GM18511 (cell line): ENCODE results near the gene AFF3.

ENCODE experiments used
- ATAC-seq: cut with Tn5 transposase; IDR thresholded peaks from one replicate; pipeline ENCODE4 v1.9.1; 2021; ENCODE audit warnings: mild to moderate bottlenecking, moderate library complexity; ENCODE audit not compliant: unreplicated experiment

Gene AFF3

DNA sequence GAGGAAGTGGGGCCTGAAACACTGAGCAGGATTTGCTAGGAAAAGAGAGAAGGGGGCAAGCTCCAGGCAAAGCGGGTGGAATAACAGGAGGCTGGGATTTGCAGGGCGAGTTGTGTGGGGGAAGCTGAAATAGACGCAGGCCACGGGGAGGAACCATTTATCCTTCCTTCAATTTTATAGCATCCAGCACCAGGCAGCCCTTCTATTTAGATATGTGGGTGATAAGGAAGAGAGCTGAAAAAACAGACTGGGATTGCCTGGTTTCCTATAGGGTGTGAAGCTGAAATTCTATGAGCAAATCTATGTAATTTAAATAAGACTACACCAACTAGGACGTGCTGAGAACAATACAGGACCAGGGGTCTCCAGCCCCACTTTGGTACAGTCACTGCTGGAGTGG lies 520.6 kb downstream of the AFF3 start:
- ATAC-seq: no peak

DNA sequence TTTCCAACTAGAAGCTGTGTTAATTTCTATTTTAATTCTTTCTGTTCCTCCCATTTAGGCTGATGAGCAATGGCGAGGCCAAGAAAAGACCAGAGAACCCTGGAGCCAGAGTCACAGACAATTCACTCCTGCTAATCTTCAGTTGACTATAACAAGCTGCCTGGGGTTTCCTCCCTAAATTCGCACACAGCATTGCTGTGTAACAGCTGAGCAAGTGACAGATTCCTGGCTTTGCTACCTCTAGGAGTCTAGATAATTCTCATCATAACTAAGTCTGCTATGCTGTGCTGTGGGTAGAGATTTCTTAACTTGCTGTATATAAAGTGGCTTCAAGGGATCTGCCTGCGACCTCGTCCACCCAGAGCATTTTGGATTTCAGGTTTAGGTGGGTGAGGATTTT lies 521.3 kb downstream of the AFF3 start:
- no peak for ATAC-seq

DNA sequence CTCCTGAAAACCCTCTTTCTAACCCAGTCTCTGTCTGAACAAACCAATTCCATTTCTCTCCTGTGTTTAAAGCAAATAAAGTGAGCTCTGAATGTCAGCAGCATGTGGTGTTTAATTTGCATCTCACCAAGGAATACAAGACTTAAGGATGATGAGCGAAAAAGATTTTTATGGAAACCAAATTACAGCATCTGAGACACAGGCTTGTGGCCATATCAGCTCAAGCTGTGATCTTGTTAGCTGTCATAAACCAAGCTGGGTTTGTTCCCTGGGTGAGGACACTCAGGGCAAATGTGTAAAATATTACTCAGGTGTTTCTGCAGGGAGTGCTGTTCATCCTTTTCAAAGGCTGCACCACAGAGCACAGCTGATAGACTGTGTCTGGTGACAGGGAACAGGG lies 523.2 kb downstream of the AFF3 start:
- no peak for ATAC-seq

DNA sequence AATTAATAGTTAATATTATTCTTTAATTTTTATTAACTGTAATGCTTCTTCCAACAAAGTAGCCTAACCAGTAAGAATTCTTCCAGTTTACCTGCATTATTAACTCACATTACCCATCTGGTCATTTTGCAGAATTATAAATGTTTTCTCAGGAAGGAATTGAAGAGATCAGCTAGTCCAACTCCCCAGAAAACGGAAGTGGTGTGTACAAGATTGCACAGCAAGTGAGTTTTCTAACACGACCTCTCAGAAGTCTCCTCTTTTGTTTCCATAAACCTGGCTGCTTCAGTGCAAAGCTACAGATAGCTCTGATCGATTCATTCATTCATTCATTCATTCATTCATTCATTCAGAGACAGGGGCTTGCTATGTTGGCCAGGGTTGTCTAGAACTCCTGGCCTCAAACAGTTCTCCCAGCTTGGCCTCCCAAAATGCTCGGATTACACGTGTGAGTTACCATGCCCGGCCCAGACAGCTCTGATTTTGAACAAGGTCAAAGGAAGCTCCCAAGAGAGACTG lies 523.8 kb downstream of the AFF3 start:
- ATAC-seq: no peak

DNA sequence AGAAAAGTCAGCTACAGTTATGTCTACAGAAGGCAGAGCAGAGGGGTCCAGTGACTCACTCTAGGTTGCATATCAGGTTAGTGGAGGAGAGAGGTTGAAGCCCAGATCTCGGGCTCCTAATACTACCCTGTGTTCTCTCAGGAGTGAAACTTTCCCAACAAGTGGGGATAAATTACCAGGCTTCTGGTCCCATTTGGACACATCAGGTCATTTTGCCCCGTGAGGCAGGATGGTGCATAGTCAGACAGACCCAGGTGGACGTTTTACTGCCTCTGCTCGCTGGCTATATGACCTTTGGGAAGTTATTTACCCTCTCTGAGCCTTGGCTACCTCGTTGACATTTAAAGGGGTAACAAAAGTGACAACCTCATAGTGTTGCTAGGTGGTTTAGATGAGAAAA lies 524.6 kb downstream of the AFF3 start:
- no peak for ATAC-seq

DNA sequence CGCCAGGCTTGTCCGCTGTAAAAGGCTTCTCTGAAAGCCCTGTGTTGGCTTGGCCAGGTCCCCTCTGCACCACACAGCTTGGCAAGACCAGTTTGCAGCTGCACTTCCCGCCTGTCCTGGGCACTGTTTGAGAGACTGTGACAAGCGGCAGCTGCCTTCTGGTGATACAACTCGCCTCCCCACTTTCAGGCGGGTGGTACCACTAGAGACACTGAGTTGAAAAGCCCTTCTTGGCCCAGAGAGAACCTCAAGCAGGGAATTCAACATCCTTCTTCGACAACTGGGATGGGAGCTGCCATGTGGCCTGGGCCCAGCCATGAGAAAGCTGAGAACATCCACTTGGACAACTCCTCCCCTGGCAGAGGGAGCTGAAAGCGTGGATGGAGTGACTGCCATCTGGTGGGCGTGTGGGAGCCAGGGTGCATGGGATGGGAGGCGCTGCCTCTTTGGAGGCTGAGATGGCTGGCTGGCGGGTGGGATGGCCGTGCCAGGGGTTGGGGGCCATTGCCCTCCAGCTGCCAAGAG lies 527.1 kb downstream of the AFF3 start:
- no peak for ATAC-seq

DNA sequence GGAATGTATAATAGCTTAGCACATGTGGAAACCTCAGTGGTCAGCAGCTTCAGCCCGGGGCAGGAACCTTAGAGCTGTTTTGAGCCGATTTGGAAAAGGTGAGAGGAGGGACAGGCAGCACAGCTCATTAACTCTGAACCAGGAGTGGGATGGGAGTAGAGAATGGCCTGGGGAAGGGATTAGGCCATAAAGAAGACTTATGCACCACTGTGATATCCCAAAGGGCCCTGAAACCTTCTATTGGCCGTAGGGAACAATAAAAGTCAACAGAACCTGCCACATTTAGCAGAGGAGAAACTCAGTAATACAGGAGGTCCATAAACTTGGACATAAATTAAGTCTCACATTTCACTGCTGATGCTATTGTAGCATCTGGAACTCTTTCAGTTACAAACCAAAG lies 528.4 kb downstream of the AFF3 start:
- no peak for ATAC-seq

DNA sequence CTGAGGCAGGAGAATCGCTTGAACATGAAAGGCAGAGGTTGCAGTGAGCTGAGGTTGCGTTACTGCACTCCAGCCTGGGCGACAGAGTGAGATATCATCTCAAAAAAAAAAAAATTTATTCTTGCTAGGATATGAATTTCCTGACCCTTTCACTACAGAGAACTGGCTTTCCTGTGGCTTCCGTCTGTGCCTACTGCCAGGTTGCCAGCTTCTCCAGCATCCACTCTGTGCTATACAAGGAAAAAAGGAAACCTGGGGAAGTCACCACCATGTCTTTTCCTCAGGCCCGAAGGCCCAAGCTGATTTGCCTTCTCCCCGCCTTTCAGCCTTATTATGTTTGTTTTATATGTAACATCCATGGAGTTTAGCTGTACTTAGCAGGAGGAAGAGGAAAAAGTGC lies 530.6 kb downstream of the AFF3 start:
- no peak for ATAC-seq

DNA sequence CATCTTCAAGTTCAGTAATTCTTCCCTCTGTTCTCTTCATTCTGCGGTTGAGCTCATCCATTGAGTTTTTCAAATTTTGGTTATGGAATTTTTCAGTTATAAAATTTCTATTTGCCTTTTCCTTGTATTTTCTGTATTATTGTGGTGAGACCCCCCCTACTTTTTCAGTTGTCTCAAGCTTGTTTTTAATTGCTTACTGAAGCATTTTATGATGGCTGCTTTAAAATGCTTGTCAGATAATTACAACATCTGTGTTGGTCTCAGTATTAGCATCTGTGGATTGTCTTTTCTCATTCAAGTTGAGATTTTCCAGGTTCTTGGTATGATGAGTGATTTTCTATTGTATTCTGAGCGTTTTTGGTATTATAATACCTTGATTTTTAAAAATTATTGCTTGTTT lies 531.4 kb downstream of the AFF3 start:
- no peak for ATAC-seq

DNA sequence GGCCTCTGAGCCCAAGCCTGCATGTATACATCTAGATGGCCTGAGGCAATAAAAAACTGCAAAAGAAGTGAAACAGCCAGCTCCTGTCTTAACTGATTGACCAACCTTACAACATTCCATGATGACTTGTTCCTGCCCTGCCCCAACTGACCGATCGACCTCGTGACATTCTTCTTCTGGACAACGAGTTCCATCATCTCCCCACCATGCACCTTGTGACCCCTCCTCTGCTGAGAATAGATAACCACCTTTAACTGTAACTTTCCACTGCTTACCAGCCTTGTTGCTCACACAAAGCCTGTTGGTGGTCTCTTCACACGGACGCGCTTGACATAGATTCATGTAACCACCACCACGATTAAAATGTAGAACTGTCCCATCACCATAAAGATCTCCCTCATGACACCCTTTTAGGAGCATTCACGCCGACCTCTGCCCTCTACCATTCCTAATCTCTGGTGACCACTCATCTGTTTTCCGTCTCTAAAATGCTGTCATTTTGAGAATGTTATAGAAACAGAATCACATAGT lies 532.5 kb downstream of the AFF3 start:
- no peak for ATAC-seq

DNA sequence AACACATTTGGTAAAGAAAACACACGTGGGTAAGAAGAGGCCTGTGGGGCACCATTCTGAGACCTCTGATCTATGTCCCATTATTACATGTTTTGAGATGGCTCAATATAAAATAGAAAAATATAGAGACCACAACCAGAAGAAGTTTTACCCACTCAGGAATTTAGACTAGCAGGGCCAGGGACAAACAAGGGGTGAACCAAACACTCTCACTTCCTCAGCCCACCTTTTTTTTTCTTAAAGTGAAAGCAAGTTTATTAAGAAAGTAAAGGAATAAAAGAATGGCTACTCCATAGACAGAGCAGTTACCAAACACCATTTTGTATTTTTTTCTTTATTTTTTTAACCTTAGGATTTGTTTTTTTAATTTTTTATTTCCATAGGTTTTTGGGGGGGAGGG lies 533.5 kb downstream of the AFF3 start:
- ATAC-seq: no peak

DNA sequence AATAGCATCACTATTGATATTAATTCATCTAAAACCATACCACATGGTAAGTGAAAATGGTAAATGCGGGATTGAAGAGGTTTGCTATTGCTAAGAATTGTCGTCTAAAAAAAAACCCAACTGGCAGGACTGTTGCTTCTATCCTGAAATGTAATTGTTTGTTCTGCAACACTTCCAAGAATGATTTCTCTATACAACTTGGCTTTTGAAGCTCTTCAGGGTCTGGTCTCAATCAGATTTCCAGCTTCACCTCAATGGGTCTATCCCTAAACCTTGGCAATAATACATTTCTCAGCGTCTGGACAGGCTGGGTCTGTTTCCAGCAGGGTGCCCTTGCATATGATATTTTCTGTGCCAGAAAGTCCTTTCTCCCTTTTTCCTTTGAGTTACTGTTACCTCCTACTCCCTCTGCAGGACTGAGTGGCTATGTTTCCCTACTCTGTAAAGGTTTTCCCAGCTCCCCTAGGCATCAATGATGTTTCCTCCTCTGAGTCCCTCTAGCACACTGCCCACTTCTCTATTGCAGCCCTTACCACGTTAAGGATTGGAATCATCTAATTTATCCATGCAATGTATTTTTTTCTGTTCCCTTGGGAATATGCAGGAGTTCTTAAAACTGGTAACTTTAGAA lies 534.4 kb downstream of the AFF3 start:
- no peak for ATAC-seq

DNA sequence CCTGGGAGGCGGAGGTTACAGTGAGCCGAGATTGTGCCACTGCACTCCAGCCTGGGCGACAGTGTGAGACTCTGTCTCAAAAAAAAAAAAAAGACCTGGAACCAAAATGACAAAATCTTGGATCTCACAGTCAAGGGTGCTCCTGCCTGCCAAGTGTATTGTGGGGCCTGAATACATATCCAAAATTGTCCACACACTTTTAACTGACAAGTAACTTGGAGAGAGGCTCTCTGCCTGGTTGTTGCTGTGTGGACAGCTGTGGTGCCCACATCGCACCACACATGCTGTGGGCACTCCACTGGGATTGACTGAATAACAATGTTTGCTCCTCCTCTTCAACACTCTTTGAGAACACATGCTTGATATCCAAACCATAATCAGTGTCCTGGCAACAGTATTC lies 534.9 kb downstream of the AFF3 start:
- ATAC-seq: no peak

DNA sequence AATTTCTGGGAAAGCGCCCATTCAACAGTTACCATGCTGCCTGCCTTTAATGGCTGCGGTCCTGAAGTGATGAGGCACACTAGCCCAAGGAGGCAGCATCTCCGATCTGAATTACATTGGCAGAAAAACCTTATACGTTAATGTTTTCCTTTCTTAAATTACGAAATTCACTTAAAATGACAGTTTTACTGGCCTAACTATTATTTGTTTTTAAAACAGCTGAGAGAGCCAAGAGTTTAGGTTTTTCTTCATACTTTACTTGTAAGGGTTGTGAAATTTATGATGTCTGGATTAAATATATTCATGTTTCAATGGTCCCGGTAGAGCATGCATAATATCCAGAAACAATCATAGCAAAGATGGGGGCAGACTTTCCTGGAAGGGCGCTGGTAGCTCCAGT lies 537.4 kb downstream of the AFF3 start:
- no peak for ATAC-seq

DNA sequence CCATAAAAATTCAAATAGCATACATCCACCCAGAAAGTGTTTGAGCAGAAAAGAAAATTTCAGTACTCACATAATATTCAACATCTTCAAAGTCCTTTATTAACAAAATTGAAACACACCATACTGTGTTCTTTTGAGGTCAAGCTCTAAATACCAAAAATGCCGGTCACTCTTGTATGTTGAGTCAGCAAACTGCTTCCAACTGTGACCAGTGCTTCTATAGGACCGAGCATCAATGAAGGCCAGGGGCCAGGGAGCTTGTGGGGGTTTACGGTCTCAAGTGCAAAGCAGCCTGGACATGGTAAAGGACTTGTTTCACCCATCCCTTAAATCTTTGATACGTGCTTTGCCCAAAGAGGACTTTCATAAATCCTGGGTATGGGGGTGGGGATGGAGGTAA lies 539.9 kb downstream of the AFF3 start:
- ATAC-seq: no peak

DNA sequence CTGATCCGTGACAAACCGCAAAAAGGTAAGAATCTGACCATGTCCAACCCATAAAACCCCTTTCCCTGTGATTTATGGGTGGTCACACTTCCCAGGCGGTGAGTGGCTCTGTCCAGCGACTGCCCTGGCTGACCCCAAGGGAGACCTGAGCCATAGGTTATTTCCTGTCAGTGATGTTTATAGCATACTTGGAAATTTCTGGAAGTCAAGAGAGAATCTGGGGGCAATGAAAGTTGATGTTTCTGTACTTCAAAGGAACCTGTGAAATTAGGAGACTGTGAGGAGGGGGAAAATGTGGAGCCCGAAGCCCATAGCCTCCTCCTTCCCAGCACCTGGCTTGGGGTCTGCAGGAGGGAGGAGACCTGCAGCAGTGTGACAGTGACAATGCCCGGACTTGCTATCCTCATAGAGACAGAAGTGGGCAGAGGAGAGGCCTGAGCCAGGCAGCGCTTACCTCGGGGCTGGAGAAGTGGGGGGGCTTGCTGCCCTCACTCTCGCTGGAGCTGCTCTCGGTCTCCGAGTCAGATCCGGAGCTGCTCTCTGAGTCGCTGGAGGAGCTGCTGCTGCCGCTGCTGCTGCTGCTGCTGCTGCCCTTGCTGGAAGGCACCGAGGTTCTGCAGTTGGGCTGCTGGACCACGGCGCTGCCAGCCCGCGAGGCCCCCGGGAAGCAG lies 541.3 kb downstream of the AFF3 start:
- no peak for ATAC-seq

DNA sequence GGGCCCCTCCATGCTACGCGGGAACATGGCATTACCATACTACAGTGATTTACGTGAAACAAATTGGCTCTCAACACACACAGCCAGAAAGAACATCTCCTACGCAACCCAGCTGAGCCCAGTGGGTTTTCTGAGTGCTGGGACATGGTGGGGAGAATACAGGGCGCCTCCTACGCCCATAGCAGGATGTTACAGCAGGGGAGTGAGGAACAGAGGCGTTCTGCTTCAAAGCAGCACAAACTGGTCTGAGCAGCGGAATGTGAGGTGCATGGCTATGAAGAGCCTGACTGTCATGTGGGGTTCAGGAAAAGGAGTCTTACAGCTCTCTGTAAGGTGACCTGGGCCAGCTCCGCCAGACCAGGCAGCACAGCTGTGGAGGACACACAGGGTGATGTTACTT lies 543.9 kb downstream of the AFF3 start:
- no peak for ATAC-seq

DNA sequence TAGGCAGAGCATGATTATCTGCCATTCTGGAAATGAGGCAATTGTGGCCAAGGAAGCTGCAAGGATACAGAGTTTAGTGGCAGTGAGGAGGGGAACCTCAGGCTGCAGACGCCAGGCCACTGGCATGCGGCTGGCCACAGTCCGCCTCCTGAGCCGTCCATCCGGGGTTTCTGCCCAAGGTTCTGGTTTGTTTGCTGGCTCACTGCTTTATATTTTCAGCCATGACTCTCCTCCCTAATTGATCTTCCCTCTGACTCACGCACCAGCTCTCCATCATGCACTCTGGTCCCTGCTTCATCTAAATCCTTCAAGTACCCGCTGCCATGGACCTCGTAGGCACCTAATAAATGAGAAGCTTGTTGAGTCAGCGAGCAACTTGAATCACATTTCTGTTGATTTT lies 544.8 kb downstream of the AFF3 start:
- no peak for ATAC-seq

DNA sequence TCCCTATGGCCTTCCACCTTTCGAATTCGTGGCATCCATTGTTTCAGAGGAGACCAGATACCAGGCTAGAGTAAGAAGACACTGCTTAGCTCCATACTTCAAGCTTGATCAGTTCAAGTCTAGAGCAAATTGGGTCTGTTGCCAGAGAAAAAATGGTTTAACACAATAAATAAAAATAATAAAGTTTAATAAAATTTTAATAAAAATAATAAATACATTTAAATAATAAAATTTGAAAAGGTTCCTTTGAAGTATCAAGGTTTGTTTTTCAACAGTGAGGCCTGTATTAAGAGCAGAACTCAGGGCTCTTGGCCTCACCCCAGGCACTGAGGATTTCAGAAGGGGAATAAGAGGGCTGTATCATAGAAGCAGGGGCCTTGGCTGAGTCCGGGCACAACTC lies 547.0 kb downstream of the AFF3 start:
- ATAC-seq: no peak

DNA sequence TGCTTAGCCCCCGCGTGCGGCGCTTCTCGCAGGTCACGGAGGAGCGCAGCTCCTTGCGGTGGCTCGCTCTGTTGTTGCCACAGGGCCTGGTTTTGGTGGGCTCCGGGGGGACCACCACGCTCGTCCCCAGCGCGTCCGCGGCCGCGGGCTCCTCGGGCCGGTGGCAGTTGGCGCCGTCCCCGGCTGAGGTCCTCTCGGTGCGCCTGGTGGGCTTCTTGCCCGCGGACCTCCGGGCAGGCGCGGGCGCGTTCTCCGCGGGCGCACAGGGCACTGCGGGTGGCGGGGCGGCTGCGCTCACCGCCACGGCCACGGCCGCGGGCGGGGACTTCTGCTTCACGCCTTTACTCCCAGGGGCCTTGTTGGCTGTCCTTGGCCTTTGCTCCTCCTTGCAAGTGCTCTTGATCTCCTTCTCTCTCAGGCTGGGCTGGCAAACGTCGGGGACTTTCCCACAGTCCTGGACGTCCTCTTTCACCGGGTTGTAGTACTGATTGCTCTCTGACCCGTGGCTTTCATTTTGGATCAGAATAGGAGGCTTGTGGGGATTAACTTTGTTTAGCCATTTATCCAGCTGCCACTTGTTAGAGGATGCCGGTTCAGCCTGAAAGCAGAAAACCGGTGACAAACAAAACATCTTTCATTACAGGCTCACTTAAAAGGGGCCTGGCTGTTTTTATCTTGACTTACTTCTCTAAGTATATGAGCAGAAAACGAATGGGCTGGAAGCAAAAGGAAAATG lies 548.5 kb downstream of the AFF3 start:
- ATAC-seq: no peak

DNA sequence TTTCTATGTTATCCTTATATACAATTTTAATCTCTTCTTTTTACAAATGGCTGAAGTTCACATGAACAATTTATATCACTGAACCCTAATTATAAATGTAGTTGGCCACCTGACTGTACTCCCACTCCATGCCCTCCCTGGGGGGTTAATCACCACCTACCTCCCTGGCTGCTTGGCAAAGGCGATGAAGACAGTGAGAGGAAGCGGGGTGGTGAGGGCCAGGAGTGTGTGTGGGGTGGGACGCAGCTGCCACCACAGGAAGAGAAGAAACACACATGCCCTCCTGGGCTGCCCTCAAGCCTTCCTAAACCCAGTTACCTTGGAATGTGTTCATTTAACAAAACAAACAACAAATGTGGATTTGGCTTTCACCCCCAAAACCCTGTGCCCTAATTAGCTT lies 565.6 kb downstream of the AFF3 start:
- ATAC-seq: no peak
